ENCODE results near the gene PRKAR1A. TPM values are rescaled to one million over a fixed set of nuclear protein-coding genes. Genes with fewer than 3 reads are reported as not detected.

PRKAR1A gene
- total RNA-seq = 206 and 222 TPM in 2 replicates

DNA sequence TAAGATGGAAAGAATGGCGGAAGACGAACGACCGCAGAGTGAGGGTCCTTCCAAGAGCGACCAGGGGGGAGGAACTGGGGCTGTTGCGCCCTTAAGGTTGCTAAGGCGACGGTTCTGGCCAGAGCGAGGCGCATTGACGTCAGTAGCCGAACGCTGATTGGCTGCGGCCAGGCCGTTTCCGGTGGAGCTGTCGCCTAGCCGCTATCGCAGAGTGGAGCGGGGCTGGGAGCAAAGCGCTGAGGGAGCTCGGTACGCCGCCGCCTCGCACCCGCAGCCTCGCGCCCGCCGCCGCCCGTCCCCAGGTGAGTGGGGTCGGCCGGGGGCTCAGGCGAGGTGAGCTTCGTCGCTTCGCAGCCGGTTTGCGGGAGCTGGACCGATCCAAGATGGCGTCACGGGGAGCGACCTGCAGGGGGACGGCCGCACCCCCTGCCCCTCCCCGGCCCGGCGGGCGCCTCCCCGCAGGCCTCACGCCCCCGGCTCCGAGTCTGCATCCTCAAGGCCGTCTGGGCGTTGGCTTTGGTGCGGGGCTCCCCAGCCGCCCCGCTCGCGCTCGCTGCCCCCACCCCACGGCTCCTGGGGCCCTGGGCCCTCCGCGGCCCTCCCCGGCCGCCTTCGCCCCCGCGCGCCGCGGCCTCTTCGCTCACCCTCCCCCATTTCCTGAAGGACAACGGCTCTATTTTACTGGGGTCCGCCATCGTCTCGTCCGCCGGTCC, at the start of gene PRKAR1A:
Gene PRKAR1A, plus strand, starts transcription at position 184 of the 713 bp plus-strand sequence. CDS start 2,970 bp downstream, outside the sequence.

Other genes starting within 250 kb of the PRKAR1A start
- gene SLC16A6, start 221.3 kb upstream of the PRKAR1A start, total RNA-seq = 0.20 and 0.74 TPM in 2 replicates
- gene ARSG, start 220.9 kb upstream of the PRKAR1A start, total RNA-seq = 2.9 and 5.0 TPM in 2 replicates
- 46.3 and 50.2 TPM in 2 replicates for gene WIPI1, start 54.9 kb upstream of the PRKAR1A start, total RNA-seq
- gene FAM20A, start 88.9 kb downstream of the PRKAR1A start, total RNA-seq = not detected in 2 replicates